GM10266 (cell line): ENCODE results near the gene NR1D2.
"Not testable (repeated sequence)": the region's sequence is repeated elsewhere in the genome, so short reads cannot be mapped to it uniquely, and the experiment has no call there.

Experiments
- DNase-seq: peaks from one replicate; pipeline ENCODE4 v3.0.0; 2012; ENCODE audit errors: extremely low spot score
- TF ChIP-seq, protein P1 (sequence below): IDR thresholded peaks from 2 replicates; pipeline ENCODE4 v1.5.1; 2012; ENCODE audit warnings: mild to moderate bottlenecking, low read depth; ENCODE audit not compliant: control insufficient read depth, insufficient read depth; ENCODE audit errors: missing control alignments

Gene NR1D2

DNA sequence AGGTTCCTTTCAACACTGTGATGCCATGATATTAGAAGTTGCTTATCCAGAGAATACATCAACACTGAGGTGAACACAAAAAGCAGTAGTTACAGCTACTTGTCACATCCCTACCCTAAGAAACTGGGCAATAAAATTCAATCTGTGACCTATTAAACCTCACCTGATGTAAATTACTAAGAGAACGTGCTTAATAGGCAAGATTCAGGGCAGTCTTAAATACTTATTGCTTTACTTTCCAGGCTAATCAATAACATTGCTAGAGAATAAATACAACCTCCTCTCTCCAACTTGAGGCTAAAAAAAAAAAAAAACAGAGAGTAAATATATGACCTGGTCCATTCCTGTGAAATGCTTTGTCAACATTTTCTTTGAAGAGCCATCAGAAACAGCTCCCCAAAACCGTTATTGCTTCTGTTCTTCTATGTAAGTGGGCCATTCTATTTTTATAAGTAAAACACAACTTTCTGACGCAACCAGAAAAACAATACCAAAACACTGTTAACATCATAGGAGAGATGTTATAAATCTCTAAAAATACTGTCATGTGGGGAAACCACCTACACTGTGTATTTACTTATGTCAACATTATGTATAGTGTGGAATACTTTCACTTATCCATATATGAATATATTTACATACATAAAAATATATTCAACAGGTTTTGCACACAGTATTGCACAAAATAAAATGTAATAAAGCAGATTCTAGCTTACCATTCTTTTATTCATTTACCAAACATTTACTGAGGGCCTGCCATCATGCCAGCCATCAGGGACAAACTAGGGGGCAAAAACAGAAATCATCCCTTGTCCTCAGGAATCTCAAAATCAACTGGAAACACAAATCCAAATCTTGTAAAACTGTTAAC, 31.0 kb upstream of the NR1D2 start:
- DNase-seq: peak; percentile 28
- TF ChIP-seq, protein P1, sequence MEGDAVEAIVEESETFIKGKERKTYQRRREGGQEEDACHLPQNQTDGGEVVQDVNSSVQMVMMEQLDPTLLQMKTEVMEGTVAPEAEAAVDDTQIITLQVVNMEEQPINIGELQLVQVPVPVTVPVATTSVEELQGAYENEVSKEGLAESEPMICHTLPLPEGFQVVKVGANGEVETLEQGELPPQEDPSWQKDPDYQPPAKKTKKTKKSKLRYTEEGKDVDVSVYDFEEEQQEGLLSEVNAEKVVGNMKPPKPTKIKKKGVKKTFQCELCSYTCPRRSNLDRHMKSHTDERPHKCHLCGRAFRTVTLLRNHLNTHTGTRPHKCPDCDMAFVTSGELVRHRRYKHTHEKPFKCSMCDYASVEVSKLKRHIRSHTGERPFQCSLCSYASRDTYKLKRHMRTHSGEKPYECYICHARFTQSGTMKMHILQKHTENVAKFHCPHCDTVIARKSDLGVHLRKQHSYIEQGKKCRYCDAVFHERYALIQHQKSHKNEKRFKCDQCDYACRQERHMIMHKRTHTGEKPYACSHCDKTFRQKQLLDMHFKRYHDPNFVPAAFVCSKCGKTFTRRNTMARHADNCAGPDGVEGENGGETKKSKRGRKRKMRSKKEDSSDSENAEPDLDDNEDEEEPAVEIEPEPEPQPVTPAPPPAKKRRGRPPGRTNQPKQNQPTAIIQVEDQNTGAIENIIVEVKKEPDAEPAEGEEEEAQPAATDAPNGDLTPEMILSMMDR: no peak

DNA sequence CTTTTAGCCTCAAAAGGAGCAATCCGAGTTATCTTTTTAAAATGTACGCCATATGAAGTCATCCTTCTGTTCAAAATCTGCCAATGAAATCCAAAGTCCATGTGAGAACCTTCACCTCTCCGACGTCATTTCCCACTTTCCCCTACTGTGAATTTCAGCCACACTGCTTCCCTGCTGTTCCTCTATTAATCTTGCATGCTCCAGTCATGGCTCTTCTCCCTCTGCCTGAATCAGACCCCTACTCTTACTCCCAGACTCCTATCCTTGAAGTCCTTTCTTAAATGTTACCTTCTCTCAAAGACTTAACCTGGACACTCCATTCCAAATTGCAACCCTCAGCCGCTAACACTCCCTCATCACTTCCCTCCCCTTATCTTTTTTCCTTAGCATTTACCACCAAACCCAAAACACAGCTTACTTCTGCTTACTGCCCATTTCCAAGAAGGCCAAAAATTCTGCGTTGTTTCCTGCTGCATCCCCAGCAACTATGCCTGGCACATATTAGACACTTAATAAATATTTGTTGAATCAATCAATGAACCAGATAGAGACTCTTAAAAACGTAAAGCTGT, 29.5 kb upstream of the NR1D2 start:
- TF ChIP-seq, protein P1: no peak
- no peak for DNase-seq

DNA sequence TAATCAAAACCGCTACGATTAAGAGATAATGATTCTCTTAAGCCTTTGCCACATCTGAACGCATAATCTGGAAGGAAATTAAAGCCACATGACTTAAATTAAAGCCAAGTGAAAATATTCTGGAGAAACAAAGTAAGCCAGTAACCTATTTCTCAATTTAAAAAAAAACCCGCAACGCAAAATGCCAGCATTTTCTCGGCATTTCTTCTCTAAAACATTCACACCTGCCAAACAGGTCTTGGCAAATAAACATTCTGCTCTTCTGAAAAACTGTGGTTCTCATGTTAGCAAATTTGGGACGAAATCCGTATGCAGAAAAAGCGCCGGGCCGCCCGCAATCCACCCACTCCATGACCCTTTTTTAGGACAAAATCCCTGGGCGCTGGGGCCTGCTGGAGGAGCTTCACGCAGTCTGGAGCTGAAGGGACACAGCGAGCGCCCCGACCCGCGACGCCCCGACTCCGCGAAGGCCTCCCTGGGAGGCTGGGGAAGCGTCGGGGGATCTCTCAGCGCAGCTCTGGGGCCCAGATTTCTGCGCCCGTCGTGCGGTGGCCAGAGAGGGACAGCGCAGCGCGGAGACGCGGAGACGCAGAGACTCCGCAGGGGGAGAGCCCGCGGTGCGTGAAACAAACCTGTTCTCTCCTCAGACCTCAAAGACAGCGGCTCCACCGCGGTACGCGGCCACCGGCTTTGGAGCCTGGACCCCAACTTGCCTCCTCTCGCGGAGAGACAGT, 28.8 kb upstream of the NR1D2 start:
- peak; percentile 22 for DNase-seq
- TF ChIP-seq, protein P1: no peak

DNA sequence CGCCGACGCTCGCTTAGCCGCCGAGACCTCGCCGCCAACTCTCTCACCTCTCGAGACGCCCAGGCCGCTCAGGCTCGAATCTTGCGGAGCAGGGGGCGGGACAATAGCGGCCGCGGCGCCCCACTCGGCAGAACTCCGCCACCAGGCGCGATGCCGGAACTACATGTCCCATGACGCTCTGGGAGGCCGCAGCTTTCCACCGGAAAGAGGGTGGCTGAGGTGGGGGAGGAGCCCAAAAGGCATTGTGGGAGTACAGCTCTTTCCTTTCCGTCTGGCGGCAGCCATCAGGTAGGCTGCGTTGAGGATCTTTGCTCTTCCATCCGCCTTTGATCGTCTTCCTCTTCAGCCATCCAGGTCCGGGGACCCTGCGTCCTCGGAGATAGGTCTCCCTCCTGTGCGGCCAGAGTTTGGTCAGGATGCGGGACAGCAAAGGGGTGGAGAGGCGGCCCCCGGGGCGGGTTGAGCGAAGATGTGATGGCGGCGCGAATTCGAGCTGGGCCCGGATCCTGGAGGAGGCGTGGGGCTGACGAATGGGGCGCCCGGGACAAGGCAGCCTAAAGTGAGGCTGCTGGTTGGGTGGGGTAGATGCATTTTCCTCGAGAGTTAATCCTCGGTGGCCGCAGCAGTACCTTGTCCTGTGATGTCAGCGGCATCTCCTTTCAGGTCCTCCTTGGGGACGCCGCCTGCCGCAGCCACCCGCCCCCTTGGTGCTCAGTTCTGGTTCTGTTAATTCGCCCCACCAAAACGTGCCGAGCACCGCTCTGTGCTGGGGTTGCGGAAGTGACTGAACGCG, 28.0 kb upstream of the NR1D2 start, which contains the start of the genes NKIRAS1 and RPL15:
Gene NKIRAS1 (minus strand): TSS at position 105 of the 793 bp plus-strand sequence. CDS start 6,086 bp downstream, outside the sequence.
Gene RPL15 (plus strand): TSS at position 247 of the 793 bp plus-strand sequence. CDS start 728 bp downstream, outside the sequence.
- DNase-seq: peak; percentile 90
- TF ChIP-seq, protein P1: no peak

DNA sequence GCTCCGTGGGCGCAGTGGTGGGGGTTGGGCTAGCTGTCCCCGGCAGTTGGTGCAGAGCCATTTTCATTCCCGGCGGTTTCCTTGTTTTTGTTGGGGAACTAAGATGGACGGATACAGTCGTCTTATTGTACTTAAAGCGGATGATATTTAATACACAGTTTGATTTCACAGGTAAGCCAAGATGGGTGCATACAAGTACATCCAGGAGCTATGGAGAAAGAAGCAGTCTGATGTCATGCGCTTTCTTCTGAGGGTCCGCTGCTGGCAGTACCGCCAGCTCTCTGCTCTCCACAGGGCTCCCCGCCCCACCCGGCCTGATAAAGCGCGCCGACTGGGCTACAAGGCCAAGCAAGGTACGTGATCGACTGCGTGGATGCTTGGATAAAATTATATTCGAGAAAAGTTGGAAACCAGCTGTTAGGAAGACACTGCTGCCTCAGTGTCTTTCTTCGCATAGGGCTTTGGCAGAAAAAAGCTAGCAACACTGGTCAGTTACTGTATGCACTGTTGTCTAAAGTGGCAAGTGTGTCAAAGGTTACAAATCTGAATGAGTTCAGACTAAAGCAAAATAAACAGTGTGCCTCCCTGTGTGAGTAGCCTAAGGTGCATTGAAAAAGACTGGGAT, 27.3 kb upstream of the NR1D2 start:
- peak; percentile 38 for DNase-seq

DNA sequence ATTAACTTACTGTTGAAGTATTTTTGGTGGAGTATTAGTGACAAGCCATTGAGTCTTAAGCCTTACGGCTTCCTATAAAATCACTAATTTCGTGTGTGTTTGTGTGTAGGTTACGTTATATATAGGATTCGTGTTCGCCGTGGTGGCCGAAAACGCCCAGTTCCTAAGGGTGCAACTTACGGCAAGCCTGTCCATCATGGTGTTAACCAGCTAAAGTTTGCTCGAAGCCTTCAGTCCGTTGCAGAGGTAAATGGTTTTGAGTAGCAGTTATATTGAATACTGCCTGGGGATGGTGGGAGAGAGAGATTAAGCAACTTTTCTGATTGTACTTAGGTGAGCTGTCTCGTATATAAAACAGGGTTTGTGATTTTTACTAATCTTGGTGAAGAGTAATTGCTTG, 26.8 kb upstream of the NR1D2 start:
- not testable (repeated sequence) for DNase-seq

DNA sequence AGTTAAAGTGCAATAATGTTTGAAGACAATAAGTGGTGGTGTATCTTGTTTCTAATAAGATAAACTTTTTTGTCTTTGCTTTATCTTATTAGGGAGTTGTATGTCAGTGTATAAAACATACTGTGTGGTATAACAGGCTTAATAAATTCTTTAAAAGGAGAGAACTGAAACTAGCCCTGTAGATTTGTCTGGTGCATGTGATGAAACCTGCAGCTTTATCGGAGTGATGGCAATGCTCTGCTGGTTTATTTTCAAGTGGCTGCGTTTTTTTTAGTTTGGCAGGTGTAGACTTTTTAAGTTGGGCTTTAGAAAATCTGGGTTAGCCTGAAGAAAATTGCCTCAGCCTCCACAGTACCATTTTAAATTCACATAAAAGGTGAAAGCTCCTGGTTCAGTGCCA, 25.5 kb upstream of the NR1D2 start:
- DNase-seq: no peak
- TF ChIP-seq, protein P1: no peak
